ENCODE measurements around the gene PARD3.
"Not testable (repeated sequence)": the region's sequence is repeated elsewhere in the genome, so short reads cannot be mapped to it uniquely, and the experiment has no call there.

PARD3 gene

DNA sequence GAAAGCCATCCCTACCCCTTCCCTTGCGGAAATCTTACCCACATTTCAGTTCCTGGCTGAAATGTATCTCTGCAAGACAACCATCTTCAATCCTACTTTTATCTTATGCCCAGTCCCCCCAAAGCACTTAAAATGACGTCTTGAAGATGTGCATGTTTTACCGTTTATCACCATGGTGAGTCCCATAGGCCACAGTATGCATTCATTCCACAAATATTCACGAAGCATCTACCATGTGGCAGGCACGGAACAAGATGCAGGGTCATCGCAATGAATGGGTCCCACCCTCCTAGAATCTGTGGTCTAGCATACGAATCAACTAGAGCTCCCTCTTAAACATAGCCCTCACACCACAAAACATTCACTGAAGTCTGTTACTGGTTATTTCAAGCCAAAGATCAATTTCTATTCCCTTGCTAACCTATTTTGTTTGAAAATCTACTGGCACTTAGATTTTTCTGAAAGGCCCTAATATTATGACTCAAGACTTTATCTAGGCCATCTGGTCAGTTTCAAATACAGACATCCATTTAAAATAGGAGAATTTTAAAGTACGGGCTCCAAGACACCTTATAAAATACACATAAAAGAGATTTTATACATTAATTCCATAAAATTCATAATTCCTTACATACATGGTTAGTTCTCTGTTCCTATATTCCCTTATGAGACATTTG is 99.4 kb downstream of the PARD3 start:
- DNase-seq (ENCODE audit: low read depth): no peak

DNA sequence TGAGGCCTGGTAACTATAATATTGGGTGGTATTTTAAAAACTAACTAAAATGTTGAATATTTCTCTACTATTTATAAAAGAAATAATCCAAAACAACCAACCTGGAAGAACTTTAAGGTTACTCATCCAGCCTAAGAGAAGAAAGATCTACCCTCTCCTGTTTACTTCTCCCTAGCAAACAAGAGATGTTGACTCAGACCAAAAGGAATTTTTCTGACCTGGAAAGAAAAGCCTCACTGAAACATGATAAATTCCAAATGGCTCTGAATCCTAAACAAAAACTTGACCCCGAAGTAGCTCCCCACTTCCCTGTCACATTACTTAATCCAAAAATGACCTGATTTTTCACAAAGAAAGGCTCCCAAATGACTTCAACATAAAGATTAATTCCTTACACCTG is 101.2 kb downstream of the PARD3 start:
- no peak for DNase-seq (ENCODE audit: low read depth)

DNA sequence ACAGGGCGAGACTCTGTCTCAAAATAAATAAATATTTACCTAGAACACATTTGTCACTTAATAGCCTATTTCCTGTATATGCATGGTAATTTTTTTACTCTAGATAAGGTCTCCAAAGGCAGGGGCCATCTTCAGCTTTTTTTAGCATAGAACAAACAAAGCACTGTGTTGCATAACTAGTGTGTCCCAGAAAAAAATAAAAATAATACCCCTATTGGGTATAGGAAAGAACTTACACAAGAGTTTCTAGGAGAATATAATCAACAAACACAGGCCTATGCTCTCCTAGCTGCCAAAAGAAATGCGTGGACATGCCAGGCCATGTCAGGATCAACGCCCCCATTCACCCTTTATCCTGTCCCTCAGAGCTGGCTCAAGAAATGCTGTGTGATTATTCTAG is 103.6 kb downstream of the PARD3 start:
- no peak for DNase-seq (ENCODE audit: low read depth)

DNA sequence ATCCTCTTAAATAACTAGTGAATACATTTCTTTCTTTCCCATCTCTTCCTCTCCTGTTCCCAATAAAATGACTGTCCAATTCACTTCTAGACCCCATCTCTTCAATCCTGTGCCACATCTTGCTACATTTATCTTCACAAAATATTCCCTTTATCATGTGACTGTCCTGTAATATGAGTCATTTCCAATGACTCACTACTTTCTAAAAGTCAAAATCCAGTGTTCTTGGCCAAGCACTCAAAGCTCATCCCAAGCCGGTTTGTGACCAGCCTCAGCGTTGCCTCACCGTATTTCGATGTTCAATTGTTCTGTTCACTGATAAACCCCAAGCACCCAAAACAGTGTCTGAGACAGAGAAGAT is 104.7 kb downstream of the PARD3 start:
- no peak for DNase-seq (ENCODE audit: low read depth)

DNA sequence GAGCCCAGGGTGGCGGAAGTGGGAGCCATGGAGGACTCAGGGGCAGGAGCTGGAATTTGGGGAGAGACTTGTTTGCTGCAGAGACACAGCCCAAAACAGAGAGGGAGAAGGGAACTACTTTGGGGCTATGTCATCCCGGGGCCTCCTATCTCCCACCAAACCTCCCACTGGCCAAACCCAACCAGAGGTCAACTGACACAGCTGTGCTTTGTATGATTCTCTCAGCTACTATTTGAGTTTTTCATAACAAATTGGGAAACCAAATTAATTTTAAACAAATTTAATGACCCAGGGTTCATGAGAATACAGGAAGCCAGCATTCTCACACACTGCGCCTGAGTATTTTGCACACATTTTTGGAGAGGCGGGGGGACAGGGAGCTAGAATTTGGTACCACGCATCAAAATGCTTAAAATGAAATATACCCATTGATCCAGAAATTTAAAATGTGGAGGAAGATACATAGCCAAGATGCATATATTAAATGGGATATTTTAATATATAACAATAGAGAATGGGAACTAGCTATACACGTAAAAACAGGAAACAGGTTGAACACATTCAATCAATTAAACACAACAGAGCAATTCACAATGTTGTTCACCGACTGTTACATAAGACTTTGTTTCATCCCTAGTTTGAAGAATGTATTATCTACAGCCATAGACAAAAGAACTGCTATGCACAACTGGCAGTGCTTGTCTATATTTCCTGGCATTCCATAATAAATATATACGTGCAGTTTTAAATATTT is 105.3 kb downstream of the PARD3 start:
- no peak for DNase-seq (ENCODE audit: low read depth)

DNA sequence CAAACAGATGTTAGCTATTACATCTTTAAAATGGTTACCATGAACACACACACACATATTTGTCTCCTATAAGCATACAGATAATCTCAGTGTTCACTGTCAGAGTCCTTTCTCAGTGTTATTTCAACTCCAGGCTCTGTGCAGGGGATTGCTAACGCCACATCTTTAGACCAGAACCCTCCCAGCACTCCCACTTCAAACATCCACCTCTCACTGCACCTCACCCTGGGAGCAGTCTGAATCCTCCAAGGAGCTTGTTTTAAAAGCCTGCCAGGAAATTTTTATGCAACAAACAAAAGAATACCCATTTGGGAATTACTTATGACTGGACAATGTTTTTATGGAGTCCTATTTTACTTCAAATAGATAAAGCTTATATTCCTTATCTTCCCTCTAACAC is 107.4 kb downstream of the PARD3 start:
- no peak for DNase-seq (ENCODE audit: low read depth)

DNA sequence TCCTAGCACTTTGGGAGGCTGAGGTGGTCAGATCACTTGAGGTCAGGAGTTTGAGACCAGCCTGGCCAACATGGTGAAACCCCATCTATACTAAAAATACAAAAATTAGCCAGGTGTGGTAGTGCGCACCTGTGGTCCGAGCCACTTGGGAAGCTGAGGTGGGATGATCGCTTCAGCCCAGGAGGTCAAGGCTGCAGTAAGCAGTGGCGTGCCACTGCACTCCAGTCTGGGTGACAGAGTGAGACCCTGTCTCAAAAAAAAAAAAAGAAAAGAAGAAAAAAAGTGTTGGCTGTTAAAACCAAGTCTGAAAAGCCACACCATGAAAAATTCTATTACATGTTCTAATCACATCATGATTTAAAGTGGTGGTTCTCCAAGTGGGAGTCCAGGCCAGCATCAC is 108.1 kb downstream of the PARD3 start:
- DNase-seq (ENCODE audit: low read depth): not testable (repeated sequence)

DNA sequence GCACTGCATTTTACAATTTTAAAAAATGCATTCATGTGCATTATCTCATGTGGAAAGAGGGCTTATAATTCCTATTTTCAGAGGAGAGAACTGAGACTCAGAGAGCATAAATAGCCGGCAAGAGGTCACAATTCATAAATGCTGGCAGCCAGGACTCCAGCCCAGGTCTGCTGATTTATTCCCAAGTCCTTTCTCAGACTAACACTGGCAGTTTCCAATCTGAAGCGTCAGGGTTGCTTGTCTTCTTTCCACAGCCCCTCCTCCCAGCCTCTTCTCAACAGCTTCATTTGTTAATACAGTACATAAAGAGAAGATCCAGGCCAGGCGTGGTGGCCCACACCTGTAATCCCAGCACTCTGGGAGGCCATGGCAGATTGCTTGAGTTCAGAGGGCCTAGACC is 108.9 kb downstream of the PARD3 start:
- DNase-seq (ENCODE audit: low read depth): no peak

DNA sequence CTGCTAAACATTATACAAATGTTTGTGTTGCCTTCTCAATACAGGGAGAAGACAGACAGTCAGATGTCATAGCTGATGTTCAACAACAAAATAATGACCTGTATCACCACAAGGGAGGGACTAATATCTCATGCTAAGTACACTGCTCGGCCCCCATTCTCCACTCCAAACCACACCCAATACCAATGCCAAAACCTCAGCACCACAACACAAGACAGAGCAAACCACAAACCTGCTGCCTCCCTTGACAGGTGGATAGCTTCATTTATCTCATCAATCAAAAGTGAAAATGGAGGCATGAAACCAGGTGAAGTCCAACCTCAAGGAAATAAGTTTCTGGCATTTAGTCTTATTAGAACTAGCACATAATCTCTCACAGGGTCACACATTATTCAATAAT is 109.5 kb downstream of the PARD3 start:
- no peak for DNase-seq (ENCODE audit: low read depth)

DNA sequence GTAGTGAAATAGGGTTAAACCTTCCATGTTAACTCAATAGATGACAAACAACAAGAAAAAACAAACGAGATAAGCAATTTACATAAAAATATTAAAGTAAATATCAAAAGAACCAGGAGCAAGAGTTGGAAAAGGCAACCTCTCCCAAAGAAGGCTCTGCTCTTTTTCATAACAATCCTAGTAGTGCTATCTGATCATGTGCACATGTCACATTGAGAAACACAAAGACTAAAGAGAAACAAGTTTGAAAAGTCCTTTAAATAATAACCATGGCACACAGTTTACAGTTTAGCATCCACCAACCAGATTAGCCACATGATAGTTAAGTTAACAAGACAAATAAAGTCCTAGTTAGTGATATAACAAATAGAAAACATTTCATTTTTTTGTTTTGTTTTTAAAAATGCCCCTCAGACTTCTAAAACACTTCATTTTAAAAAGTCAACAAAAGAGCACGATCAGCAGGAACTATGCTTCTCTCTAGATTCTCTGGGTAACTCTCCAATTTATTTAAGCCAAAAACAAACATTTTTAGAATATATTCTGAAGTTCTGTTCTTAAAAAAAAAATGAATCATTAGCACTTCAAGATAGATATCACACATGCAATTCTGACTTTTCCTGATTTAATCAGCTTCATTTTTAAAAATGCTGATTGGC is 110.4 kb downstream of the PARD3 start:
- DNase-seq (ENCODE audit: low read depth): no peak

DNA sequence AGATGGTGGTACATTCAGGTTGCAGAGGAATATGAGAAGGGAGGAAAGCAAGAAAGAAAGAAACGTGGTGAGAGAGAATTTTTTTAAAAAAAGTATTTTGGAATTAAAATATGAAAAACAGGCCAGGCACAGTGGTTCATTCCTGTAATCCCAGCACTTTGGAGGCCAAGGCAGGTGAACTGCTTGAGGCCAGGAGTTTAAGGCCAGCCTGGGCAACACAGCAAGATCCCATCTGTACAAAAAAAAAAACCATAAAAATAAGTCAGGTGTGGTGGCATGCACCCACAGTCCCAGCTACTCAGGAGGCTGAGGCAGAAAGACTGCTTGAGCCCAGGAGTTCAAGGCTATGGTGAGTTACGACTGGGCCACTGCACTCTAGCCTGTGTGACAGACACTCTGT is 112.1 kb downstream of the PARD3 start:
- no peak for DNase-seq (ENCODE audit: low read depth)

DNA sequence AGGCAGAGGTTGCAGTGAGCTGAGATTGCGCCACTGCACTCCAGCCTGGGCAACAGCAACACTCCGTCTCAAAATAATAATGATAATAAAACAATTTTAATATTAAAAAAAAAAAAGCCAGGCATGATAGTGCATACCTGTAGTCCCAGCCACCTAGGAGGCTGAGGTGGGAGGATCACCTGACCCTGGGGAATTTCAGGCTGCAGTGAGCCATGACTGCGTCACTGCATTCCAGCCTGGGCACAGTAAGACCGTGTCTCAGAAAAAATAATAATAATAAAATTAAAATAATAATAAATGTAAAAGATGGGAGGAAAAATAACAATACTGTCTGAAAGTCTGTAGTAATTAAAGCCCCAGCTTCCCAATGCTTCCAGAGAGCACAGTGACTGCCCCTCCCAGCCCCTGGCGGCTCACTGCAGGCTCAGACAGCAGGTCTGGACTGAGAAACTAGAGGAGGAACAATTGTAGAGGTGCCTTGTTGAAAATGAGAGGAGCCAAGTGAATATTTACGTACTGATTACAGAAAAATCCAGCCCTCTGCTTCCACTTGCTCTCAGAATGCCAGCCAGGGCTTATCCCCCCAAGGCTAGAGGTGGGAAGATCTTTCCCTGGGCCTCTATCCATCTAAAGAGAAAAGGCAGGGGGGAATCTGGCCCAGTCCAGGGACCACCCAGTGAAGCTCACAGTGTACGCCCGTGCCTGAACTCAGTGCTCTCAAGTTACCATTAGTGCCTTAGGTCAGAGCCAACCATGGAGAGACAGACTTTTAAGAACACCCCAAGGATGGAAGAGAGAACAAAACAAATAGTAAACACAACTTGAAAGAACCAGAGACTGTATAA is 112.8 kb downstream of the PARD3 start:
- DNase-seq (ENCODE audit: low read depth): no peak

DNA sequence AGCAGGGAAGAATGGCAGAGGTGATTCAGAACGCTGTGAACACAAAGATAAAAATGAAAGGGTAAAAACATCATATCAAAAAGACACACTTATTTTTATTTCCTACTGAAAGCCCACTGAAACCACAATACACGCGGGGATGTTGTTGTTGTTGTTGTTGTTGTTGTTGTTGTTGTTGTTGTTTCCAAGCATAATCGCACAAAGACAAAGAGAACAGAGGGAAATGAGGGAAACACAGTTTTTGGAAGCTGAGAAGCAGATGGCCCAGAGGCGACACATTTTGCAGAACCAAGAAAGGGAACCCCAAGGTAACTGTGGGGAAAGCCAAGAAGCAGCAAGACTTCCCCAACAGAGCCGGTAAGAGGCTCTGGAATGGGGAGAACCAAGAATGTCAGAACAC is 113.9 kb downstream of the PARD3 start:
- DNase-seq (ENCODE audit: low read depth): no peak

DNA sequence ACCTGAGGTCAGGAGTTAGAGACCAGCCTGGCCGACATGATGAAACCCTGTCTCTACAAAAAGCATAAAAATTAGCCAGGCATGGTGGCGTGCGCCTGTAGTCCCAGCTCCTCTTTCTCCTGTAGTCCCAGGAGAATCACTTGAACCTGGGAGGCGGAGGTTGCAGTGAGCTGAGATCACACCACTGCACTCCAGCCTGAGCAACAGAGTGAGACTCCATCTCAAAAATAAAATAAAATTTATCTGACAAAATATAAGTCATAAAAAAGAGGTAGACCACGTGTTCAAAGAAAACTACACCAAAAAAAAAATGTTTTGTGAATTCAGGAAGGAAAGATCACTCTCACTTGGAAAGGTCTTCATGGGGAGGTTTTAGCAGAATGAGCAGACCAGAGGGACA is 114.3 kb downstream of the PARD3 start:
- DNase-seq (ENCODE audit: low read depth): not testable (repeated sequence)

DNA sequence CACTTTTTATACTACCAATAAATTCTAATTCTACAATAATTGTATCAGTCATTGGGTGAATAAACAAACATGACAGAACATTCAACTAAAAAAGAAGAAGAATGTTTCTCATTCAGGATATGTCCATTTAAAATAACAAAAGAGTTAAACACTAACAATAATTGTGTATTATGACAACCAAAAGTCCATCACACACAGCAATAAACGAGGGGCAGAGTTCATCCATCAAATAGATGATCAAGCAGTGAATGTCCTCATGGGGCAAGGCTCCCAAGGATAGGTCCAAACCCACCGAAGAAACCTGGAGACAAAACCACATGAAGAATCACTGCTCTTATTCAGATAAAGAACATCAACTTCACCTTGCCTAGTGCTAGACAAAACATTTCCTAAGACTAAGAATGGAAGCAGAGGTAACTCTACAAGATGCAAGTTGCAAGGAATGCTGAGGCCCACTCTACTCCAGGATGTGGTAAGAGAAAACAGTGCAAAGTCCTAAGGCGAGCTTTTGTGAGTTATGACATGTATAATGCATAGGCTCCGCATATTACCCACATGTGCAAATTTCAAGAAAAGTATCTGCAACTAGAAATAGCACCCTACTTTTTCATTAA is 115.1 kb downstream of the PARD3 start:
- DNase-seq (ENCODE audit: low read depth): no peak

DNA sequence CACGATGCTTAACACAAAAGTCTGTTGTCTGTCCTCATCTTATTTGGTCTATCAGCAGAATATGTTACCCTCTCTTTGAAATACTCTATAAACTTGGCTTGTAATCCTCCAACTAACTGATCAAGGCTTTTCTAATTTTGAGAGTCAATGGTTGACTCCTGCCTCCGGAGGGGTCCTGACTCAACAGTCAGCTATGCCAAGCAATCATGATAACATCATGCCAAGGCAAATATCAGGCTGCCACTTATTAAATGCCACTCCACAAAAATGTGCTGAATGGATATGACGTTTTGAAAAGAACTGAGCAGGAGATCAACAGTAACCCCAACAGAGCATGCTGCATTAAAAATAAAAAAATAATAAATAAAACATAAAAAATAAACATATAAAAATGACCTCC is 116.1 kb downstream of the PARD3 start:
- DNase-seq (ENCODE audit: low read depth): no peak

DNA sequence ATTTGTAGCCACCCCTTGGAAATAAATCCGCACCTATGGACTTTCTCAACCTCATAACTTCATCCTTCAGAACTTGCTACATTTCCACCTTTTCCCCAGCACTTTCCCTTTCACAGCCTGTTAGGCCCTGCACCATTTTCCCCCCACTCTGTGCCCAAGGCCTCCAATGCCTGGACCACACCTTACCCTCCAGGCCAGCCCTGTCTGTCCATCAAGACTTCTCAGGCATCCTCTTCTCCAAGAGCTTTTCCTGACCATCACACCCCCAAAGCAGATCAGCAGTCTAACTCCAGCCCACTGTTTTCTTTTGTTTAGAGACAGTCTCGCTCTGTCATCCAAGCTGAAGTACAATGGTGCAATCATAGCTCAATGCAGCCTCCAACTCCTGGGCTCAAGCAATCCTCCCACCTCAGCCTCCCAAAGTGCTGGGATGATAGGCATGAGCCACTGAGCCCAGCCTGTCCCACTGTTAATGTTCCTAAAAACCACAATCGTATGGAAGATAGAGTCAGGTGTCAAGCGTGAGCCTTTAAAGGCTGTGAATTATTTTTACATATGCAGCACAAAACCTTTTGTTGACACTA is 116.8 kb downstream of the PARD3 start:
- DNase-seq (ENCODE audit: low read depth): no peak

DNA sequence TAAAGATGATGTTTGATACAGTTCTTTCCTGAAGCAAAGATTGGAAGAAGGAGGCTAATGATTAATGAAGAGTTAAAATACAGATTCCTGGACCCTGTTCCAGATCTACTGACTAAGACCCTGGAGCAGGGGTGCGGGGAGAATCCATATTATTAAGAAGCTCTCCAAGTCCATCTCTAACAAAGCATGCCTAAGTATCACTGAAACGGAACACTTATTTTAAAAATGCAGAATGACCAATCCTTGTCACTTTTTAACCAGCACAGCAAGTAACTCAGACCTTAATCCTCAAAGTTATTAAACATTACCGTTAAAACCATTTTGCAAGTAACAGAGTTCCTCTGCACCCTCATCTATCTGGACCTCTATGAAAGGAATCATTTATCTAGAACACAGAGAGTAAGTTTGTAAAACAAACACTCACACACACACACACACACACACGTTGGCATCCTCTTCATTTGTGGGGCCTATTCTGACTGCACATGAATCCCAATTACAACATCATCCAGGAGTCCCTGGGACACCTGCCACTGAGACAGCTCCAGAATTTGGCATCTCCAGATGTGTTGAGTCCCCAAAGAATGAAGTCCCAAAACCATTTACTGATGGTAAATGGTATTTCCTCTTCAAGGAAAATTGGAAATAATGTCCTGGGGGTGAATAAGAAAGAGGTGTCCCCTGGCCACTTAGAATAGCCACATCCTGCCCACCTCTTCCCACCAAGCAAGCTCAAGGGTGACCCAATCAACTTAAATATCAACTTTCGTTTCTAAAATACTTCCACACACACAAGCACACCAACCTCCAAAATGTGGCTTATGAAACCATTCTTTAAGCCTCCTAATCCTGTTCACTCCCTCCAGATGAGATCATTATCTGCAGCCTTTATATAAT is 117.5 kb downstream of the PARD3 start:
- no peak for DNase-seq (ENCODE audit: low read depth)

DNA sequence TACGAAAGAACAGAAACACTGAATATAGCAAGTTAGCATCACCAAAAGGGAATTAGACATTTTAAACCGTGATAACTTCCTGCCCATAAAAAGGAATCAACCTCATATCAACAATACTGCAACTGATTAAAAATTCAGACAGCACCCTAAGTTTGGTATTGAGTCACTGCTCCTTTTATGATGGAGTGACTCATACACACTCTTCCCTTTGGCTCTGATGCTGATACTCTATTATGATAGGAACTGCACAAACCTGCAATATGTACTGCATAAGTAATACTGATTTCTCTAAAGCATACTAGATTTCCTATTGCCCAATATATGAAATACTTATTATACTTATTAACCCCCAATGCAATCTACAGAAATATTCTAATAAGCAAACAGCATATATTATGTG is 118.7 kb downstream of the PARD3 start:
- DNase-seq (ENCODE audit: low read depth): no peak

DNA sequence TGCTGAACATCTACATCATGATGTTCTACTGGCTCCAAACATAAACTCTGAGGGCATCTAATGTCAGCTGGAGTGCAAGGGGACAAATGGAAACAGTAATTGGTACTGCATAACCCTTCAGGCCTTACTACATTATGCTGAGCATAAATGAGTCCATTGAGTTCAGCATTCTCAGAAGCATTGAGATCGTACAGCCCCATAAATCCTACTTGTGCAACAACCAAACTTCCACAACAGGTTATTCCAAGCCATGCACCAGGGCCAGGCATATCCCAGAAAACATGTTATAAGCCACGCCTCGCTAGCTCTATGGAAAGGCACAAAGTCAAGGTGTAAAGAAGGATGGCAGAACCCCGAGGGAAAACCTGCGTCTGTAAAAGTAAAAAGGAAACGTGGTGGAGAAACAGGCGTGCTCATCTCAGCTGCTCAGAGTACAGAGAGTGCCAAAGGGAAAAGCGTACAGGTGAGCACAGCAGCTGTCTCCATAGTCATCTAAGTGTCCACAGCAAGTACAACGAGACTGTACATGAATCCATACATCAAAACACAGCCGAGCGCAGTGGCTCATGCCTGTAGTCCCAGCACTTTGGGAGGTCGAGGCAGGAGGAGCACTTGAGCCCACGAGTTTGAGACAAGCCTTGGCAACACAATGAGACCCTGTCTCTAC is 124.6 kb downstream of the PARD3 start:
- DNase-seq (ENCODE audit: low read depth): no peak

Measured in activated T-cell treated with anti-CD3 and anti-CD28 coated beads for 48 hours (primary cell).